Activated CD4-positive, alpha-beta T cell treated with anti-CD3 and anti-CD28 coated beads, Interleukin-2, amount 50 U/mL, for 4 hours (primary cell): Measurements from ENCODE around the gene MAP4K5.

Experiments
- DNase-seq, 2 experiments: peaks; one replicate each; pipeline ENCODE4 v3.0.0-alpha.2; 2020

The MAP4K5 gene

DNA sequence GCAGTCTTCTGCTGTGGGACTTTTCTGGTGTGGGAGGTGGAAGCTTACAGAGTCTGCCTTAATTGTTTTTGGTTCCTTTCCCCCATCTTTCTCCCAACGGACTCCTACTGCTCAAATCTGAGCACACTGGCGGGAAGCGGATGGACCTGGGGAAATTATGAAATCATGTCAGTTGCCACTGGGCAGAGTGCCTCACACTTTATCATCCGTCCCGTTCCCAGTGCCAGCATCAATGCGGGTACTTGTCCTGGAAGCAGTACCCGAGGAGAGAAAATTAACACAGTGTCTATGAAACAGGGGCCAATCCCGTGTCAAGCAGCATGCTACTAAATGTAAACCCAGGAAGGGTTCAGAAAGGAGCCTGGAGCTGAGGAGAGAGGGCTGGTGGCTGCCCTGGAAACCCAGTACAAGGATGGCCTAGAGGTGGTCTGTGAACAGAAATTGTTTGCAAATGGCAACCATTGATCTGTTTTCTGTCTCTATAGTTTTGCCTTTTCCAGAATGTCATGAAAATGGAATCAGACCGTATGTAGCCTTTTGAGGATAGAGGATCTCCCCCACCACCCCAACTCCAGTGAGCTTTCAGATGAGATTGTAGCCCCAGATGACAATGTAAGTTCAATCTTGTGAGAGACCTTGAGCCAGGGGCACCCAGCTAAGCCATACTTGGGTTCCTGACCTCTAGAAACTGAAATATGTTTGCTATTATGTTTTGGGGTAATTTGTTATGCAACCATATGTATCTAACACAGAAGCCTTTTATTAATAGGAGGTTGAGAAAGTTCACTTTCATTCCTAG lies 134.8 kb downstream of the MAP4K5 start:
- DNase-seq = no peak

DNA sequence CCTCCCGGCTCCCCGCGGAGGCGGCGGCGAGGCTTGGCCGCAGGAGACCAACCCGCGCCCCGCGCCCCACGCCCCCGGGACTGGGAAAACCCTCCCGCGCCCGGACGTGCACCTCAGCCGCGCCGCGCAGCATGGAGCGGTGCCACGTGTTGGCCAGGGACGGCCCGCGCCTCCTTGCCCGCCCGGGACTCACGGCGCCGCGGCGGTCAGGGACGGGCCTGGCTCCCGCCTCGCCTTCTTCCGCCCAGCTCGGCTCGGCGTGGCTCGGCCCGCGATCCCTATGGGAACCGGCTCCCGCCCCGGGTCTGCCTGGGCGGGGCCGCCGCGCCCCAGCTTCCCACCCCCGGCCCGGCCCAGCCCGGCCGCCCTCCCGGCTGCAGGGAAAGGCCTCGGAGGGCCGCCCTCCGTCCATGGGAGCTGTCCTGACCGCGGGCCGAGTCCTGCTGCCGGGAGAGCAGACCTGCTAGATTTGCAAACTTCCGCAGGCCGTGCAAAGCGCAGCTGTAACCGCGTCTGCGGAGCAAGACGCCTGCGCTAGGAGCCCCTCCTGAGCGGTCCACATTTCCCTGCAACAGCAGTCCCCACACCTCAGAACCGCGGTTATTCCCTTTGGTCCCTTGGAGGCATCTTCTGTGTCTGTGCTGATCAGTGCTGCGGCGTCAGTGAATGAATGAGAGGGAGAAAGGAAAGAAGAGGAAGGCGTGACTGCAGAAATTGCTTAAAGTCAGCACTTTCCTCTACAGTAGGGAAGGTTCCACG lies 135.6 kb downstream of the MAP4K5 start, which contains the start of gene CDKL1:
Gene CDKL1, minus strand, starts transcription at position 251 of the 759 bp plus-strand sequence. CDS start 1,013 bp downstream, outside the sequence.
- peak; percentile 39 to 45 for DNase-seq

DNA sequence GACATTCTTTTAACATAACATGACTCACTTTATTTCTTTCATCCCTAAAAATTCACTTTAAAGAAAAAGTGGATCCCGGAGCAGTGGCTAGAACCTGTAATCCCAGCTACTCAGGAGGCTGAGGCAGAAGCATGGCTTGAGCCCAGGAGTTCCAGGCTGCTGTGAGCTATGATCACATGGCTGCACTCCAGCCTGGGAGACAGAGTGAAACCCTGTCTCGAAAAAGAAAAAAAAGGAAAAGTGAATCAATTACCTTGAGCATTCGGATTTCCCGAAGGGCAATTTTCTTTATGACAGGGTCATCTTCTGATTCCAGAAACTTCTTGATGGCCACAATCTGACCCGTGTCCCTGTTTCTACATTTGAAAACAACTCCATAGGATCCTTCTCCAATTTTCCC lies 136.9 kb downstream of the MAP4K5 start:
- DNase-seq = no peak

DNA sequence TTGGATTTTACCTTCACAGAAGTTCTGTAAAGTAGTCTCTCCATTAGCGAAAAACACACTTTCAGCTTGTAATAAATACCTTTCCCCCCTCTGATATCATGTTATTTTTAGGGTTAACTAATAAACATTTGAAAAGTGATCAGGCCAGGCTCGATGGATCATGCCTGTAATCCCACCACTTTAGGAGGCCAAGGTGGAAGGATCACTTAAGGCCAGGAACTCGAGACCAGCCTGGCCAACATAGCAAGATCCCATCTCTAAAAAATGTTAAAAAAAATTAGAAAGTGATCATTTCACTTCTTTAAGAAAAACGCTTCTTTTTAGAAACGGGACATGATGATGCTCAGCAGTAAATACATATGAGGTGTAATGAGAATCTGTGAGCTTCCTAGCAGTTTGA lies 137.7 kb downstream of the MAP4K5 start:
- no peak for DNase-seq

DNA sequence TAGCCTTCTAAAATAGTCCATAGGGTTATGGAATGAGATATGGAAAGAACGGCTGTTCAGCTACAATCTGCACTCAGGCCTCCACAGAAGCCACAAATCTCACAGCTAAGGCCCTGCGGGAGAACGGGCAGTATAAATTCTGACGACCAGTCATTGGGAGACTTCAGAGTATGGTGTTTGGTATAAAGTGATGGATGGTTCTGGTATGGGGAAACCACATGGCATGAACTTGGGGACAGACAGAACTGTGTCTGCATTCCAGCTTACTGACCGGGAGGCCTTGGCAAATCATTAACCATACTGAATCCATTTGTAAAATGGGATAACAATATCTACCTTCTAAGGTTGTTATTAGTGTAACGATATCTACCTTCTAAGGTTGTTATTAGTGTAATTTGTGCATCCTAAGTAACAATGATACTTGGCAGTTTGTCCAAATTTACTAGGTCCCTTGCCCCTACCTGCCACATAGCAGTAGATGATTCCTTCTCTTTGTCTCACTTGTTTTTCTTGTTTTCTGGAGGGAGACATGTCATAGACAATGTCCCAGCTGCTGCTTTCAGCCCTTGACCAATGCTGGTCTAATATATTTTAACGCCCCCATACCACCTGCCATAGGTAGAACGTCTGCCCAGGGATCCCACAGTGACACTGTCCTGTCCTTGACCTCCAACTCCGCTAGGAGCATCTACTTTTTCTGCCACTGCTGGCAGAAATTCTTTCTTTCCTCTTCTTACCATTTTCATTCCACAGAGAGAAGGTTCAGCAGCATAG lies 142.5 kb downstream of the MAP4K5 start:
- no peak for DNase-seq

DNA sequence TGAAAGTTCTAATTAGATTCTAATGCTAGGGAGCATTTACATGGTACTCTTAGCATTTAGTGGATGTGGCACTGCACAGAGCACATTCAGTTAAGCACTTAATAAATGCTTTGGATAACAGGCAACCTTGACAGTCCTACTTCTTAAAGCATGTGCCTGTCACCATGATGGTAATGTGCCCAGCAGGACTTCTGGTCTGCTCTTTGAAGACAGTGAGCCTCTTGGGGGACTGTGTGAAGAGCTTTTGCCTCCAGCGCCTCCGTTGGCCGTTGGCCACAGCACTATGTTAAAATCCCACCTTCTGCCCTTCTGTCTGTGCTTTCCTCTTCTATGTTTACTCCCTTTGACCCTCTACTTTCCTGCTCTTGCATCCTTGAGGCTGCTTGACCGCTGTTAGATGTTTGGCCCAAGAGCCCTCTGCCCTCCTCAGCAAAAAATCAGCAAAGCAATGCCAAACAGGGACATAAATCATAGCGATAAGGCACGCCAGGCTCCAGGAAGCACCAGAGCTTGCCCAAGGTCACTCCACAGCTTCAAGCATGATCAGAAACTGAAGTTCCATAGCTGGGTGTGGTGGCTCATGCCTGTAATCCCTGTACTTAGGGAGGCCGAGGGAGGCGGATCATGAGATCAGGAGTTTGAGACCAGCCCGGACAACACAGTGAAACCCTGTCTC lies 144.0 kb downstream of the MAP4K5 start:
- no peak for DNase-seq

DNA sequence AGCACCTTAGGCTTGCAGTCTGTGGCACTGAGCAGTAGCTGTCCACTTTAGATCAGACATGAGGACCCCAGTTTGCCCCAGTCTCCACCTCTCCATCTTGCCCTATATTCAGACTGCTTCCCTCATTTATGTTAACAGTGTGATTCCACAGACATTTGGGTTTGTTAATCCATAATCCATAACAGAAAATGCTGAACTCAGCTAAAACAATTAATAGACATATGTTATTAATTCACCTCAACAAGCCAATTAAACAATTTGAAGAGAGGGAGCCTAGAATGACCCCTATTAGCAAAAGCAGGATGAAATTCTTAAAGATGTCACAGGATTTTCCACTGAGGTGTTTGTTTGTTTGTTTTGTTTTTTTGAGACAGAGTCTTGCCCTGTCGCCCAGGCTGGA lies 144.8 kb downstream of the MAP4K5 start:
- no peak for DNase-seq

DNA sequence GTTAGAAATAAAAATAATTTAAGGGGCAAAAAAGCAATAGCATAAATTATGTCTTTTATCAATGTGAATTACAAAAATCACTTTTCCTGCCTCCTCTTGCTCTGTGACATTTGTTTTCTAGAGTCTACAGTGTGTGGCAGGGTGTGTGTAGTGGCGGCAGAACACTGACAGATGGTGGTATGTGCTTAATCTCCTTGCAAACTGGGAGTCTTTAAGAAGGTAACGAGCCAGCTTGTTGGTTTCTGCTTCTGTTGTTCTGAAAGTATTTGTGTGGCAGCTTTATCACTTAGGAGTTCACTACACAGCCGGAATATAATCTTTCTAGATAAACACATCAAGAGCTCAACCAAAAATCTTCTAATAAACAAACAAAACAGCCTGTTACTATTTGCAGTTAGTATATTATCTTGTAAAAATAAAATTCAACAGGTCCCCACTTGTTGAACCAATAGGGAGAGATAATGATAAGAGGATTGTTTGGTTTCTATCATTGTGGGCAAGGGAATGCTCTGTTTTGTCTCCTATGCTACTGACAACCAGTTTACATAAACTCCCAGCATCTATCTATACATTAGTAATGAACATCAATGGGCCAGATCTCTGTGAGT lies 148.6 kb downstream of the MAP4K5 start:
- no peak for DNase-seq

DNA sequence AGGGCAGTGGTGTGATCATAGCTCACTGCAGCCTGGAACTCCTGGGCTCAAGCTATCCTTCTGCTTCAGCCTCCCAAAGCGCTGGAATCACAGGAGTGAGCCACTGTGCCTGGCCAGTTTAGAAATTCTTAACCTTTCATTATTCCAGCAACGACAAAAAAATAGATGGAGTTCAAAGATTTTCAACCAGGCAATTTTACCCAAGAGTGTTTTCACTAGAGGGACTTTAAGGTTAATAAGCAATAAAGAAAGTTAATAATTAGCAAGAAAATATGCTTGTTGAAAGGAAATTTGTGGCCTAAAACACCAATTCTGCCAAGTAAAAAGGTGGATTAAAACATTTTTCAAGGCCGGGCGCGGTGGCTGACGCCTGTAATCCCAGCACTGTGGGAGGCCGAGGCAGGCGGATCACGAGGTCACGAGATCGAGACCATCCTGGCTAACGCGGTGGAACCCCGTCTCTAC lies 150.5 kb downstream of the MAP4K5 start:
- DNase-seq = no peak

DNA sequence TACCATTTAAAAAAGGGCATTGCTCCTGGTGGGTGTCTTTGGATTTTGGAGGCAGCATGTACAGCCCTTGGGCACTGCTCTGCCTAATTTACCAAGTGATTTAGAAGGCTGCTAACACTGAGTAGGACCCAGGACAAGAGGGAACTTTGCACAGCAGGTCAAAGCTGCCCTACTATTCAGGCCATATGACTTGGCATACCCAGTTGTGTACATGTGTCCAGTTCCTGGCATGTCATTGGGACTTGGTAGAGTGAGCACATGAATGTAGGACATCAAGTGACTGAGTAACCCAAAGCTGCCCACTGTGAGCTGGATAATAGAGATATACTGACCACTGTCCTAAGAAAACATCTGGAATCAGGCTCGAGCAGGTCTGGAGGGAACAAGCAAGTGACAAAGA lies 151.4 kb downstream of the MAP4K5 start:
- DNase-seq = no peak

DNA sequence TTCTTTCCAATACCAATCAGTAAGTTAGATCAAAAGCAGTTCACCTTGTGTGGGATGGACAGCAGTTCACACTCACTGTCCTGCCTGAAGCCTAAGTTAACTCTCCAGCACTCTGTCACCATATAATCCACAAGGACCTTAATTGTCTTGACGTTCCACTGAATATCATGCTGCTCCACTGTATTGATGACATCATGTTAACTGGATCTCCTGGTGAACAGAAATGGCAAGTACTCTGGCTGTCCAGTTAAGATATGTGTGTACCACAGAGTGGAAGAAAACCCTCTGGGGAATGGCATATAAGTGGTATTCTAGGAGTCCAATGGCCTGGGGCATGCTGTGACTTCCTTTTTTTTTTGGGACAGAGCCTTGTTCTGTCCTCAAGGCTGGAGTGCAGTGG lies 151.9 kb downstream of the MAP4K5 start:
- no peak for DNase-seq

DNA sequence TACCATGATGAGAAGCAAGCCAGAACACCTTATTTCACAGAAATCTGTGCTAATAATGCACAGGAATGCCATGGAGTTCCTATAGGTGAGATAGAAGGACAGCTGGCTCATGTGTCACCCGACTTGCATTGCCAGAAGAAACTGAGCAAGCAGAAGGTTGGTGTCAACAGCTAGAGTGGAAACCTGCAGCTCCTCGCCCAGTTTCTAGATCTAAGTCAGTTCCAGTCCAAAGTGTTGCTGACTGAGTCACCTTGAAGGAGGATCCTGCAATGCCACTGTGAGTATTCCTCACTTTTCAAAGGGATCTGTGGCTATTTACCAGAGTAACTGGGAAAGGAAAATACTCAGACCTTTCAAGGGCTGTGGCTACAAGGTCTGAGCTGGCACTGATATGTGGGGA lies 152.8 kb downstream of the MAP4K5 start:
- DNase-seq = no peak

DNA sequence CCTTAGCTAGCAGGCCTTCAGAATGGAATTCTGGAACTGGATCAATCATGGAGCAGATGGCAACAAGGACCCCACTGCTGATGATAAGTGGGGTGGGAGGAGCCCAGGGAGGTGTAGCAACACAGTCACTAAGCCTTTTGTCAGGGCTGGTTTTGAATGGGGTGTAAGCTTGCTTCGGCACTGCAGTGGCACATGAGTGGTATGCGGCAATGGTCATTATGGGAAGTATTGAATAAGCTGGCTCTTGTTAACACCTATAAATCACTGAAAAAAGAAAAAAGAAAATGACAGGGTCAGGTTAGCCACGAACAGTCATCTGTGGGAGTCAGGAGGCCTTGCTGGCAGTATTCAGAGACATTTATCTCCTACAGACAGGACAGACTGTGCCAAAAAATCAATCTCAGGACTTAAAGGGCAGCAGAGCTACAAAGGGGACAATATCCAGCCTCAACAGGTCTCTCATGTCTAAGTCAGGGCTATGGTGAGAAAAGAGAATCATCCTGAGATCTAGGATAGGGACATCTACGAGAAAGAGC lies 154.8 kb downstream of the MAP4K5 start:
- no peak for DNase-seq

DNA sequence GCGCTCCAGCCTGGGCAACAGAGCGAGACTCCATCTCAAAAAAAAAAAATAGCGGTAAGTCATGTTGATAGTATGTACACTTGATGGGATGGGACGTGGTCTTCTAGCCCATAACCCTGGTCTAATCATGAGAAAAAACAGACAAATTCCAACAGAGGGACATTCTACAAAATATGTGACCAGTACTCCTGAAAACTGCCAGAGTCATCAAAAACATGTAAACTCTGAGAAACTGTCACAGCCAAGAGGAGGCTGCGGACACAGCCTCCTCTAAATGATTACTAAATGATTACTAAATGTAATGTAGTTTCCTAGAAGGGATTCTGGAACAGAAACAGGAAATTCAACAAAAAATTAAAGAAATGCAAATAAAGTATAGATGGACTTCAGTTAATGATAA lies 156.6 kb downstream of the MAP4K5 start:
- DNase-seq = no peak

DNA sequence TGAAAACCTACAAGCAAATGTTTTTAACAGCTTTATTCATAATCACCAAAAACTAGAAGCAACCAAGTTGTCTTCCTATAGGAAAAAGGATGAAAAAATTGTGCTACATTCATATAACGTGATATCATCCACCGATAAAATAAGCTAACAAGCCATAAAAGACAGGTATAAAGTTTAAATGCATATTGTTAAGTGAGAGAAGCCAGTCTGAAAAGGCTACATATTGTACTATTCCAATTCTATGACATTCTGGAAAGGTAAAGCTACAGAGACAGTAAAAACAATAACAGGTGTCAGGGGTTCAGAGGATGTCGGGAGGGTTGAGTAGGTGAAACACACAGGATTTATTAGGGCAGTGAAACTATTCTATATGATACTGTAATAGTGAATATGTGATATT lies 158.4 kb downstream of the MAP4K5 start:
- DNase-seq = no peak

DNA sequence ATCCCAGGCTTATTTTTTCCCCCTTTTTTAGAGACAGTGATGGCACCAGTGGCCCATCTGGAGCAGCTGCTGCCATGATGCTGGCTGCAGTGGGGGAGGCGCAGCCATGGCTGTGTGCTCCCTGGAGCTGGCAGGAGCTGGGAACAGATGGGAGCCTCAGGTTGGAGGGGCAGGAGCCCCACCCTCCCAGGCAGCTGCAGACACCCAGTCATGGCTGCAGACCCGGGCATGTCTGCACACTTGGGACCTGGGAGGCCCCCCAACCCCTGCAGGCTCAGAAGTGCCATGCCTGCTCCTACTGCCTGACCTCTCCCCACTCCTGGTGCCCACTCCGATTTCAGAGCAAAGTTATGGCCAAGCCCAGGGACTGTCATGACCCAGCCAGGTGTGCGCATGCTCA lies 160.8 kb downstream of the MAP4K5 start:
- no peak for DNase-seq
